Gastrocnemius medialis (tissue), 4 donors: Measurements from ENCODE around the gene GAGE12H.
"Not testable (repeated sequence)": the region's sequence is repeated elsewhere in the genome, so short reads cannot be mapped to it uniquely, and the experiment has no call there.

Experiments used
- POLR2A ChIP-seq, 2 donors: fragments of 450-650 bp; IDR thresholded peaks; one replicate each; pipeline ENCODE4 v1.6.1; 2017; ENCODE audit warnings: antibody characterized with exemption in 2 of 2, mild to moderate bottlenecking in 2 of 2, moderate library complexity in 2 of 2
- TF ChIP-seq, protein P1 (sequence below), 5 experiments: fragments of 450-650 bp in 3 of 5; fragments of 200-600 bp in 2 of 5; sonication (generic) in 2 of 5; IDR thresholded peaks in 4 of 5; conservative IDR thresholded peaks in 1 of 5; 1 replicate in 4 of 5; 2 replicates in 1 of 5; pipeline ENCODE4 v1.5.1; 2016 to 2019; ENCODE audit warnings: antibody characterized with exemption in 5 of 5, mild to moderate bottlenecking in 3 of 5, moderate library complexity in 3 of 5

DNA sequence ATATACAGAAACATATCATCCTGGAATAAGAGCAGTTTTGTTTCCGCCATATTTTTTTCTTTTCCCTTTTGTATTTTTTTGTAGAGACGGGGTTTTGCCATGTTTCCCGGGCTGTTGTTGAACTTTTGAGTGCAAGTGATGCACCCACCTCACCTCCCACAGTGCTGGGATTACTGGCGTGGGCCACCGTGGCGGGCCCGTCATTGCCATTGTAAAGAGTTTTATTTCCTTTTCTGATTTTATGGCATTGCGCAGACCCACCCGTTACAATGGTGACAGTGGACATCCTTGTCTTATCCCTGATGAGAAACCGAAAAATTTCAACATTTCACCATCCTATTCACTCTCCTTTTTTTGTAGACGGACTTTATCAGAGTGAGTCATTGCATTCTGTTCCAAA is 11.0 kb upstream of the GAGE12H start:
- not testable (repeated sequence) for TF ChIP-seq POLR2A (IDR thresholded peaks at IDR 0.05)
- TF ChIP-seq, protein P1, sequence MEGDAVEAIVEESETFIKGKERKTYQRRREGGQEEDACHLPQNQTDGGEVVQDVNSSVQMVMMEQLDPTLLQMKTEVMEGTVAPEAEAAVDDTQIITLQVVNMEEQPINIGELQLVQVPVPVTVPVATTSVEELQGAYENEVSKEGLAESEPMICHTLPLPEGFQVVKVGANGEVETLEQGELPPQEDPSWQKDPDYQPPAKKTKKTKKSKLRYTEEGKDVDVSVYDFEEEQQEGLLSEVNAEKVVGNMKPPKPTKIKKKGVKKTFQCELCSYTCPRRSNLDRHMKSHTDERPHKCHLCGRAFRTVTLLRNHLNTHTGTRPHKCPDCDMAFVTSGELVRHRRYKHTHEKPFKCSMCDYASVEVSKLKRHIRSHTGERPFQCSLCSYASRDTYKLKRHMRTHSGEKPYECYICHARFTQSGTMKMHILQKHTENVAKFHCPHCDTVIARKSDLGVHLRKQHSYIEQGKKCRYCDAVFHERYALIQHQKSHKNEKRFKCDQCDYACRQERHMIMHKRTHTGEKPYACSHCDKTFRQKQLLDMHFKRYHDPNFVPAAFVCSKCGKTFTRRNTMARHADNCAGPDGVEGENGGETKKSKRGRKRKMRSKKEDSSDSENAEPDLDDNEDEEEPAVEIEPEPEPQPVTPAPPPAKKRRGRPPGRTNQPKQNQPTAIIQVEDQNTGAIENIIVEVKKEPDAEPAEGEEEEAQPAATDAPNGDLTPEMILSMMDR (IDR thresholded peaks at IDR 0.05 in 4 of 5, conservative IDR thresholded peaks at IDR 0.05 in 1 of 5), result not testable (repeated sequence)
